ENCODE results near the gene HGFAC. TPM values are rescaled to one million over a fixed set of nuclear protein-coding genes. Genes with fewer than 3 reads are reported as not detected.

Gene HGFAC
- total RNA-seq, 4 donors from 2014 or later: 0.52 to 2.3 TPM; not detected in 2

GRCh38 chr4:3435686-3435956, 6.1 kb upstream of the HGFAC start:
- Histone ChIP-seq H3K4me3 (no peak overlapping the region), H3K27ac (replicated peaks in 1 of 4) (no peak overlapping the region), H3K36me3 (peaks cover 2 to 32% (median 19%) of the 10 kb centered on the region in 4 donors), H3K27me3 (no peaks in the 10 kb centered on the region), H3K4me1 (peaks cover 0 to 8% (median 4%) of the 10 kb centered on the region in 4 donors), H3K9me3 (no peaks in the 10 kb centered on the region)
- no peak for DNase-seq (ENCODE audit: extremely low spot score)
- TF ChIP-seq CTCF (IDR thresholded peaks at IDR 0.05) (no peak), EP300 (IDR thresholded peaks at IDR 0.05) (no peak), POLR2A (IDR thresholded peaks at IDR 0.05; ENCODE audit: low read depth) (no peak), POLR2AphosphoS5 (IDR thresholded peaks at IDR 0.05) (no peak)
- 96% methylated on average over 3 of the region's 4 CpGs for WGBS
- intact Hi-C loops (cut with DNase I): no loop called here

- Histone ChIP-seq H3K9me3 (no peaks in the 10 kb centered on the region), H3K27ac (replicated peaks in 1 of 4) (no peak overlapping the region), H3K4me3 (no peak overlapping the region), H3K36me3 (peaks cover 0 to 26% (median 13%) of the 10 kb centered on the region in 4 donors), H3K4me1 (peaks cover 0 to 8% (median 4%) of the 10 kb centered on the region in 4 donors), H3K27me3 (no peaks in the 10 kb centered on the region)
- 88% methylated on average over 9 of the region's 22 CpGs for WGBS
- DNase-seq (ENCODE audit: extremely low spot score): no peak
- intact Hi-C loops (cut with DNase I): no loop called here
- TF ChIP-seq POLR2AphosphoS5 (IDR thresholded peaks at IDR 0.05) (no peak), CTCF (IDR thresholded peaks at IDR 0.05) (no peak)
Observed at GRCh38 chr4:3436048-3436797, 5.5 kb upstream of the HGFAC start.

- DNase-seq (ENCODE audit: extremely low spot score): no peak
- intact Hi-C loops (cut with DNase I): no loop called here
- 83% methylated on average over 12 of the region's 19 CpGs for whole genome bisulfite sequencing
- Histone ChIP-seq H3K4me3 (no peak overlapping the region), H3K9me3 (no peaks in the 10 kb centered on the region), H3K27me3 (peaks cover 0 to 3% (median 0%) of the 10 kb centered on the region in 4 donors), H3K27ac (replicated peaks in 1 of 4) (no peak overlapping the region), H3K36me3 (peaks cover 0 to 18% (median 7%) of the 10 kb centered on the region in 4 donors), H3K4me1 (peaks cover 0 to 8% (median 4%) of the 10 kb centered on the region in 4 donors)
- TF ChIP-seq EP300 (IDR thresholded peaks at IDR 0.05) (no peak), POLR2AphosphoS5 (IDR thresholded peaks at IDR 0.05) (no peak), CTCF (IDR thresholded peaks at IDR 0.05) (no peak), POLR2A (IDR thresholded peaks at IDR 0.05; ENCODE audit: low read depth) (no peak)
Observed at GRCh38 chr4:3436798-3437581, 4.8 kb upstream of the HGFAC start.

- DNase-seq (ENCODE audit: extremely low spot score): no peak
- H3K27me3 ChIP-seq: peaks cover 0 to 4% (median 0%) of the 10 kb centered on the region in 4 donors
- peaks cover 0 to 8% (median 4%) of the 10 kb centered on the region in 4 donors for H3K4me1 ChIP-seq
- no peak overlapping the region for H3K4me3 ChIP-seq
- H3K36me3 ChIP-seq: peaks cover 0 to 13% (median 4%) of the 10 kb centered on the region in 4 donors
- TF ChIP-seq EP300 (IDR thresholded peaks at IDR 0.05) (no peak), CTCF (IDR thresholded peaks at IDR 0.05) (no peak), POLR2A (IDR thresholded peaks at IDR 0.05; ENCODE audit: low read depth) (no peak), POLR2AphosphoS5 (IDR thresholded peaks at IDR 0.05) (no peak)
- WGBS: no CpG with 5 or more reads among the region's 9 CpGs
- H3K9me3 ChIP-seq: no peaks in the 10 kb centered on the region
- no peak overlapping the region for H3K27ac ChIP-seq (replicated peaks in 1 of 4)
- intact Hi-C loops (cut with DNase I): no loop called here
Observed at GRCh38 chr4:3437582-3437936, 4.2 kb upstream of the HGFAC start.
